ENCODE measurements around the gene CEMP1. TPM values are rescaled to one million over a fixed set of nuclear protein-coding genes. Genes with fewer than 3 reads are reported as not detected.

Gene CEMP1
- total RNA-seq, 1 experiment from 2014 or later: 0.94 TPM

GRCh38 chr16:2512735-2513404 lies 18.3 kb downstream of the CEMP1 start:
- Histone ChIP-seq H3K9me3 (ENCODE audit: insufficient read depth, low read depth) (no peaks in the 10 kb centered on the region), H3K4me3 (peak overlapping the region; percentile 80; the same call in 1 of the 2 replicates), H3K79me2 (ENCODE audit: low read depth) (peaks cover 40% of the 10 kb centered on the region), H3K27me3 (ENCODE audit: insufficient read depth, low read depth) (no peaks in the 10 kb centered on the region), H3K36me3 (ENCODE audit: low read depth) (no peaks in the 10 kb centered on the region), H3K27ac (no peak overlapping the region), H3K4me1 (replicated peaks; ENCODE audit: insufficient read depth) (peaks cover 22% of the 10 kb centered on the region), H3K9me2 (ENCODE audit: insufficient read depth) (no peaks in the 10 kb centered on the region), H3F3A (ENCODE audit: insufficient read depth, low read depth) (peaks cover 10% of the 10 kb centered on the region; the same call in 1 of the 2 replicates), H3K4me2 (peak overlapping the region; percentile 79), H2AFZ (peak overlapping the region; percentile 75), H4K20me1 (ENCODE audit: insufficient read depth) (peaks cover 34% of the 10 kb centered on the region)
- BruUV-seq (replicated peaks): TSS peak; percentile 81
- ChIA-PET CTCF (interaction anchor here (0.6 kb wide), 1 partner anchor 296 kb away, joined by 5 read pairs; no protein-coding TSS in a partner anchor), POLR2A (ENCODE audit: unreplicated experiment) (interaction anchor here (0.6 kb wide), 2 partner anchors 71 to 261 kb away, joined by 3 to 11 read pairs; no protein-coding TSS in a partner anchor)
- DNase-seq: no peak
- TF ChIP-seq CTCF (conservative IDR thresholded peaks at IDR 0.05) (no peak), EZH2 (IDR thresholded peaks at IDR 0.05; ENCODE audit: low read depth) (no peak)
- intact Hi-C loops (cut with micrococcal nuclease; ENCODE audit: unreplicated experiment): no loop called here

GRCh38 chr16:2511996-2512734 lies 19.0 kb downstream of the CEMP1 start:
- Histone ChIP-seq H4K20me1 (ENCODE audit: insufficient read depth) (peaks cover 27% of the 10 kb centered on the region), H3K9me2 (ENCODE audit: insufficient read depth) (no peaks in the 10 kb centered on the region), H3K79me2 (ENCODE audit: low read depth) (peaks cover 33% of the 10 kb centered on the region), H3F3A (ENCODE audit: insufficient read depth, low read depth) (peaks cover 7% of the 10 kb centered on the region; the same call in 1 of the 2 replicates), H3K27ac (no peak overlapping the region), H3K9me3 (ENCODE audit: insufficient read depth, low read depth) (no peaks in the 10 kb centered on the region), H3K4me2 (no peak overlapping the region), H3K4me3 (no peak overlapping the region), H3K27me3 (ENCODE audit: insufficient read depth, low read depth) (no peaks in the 10 kb centered on the region), H3K4me1 (replicated peaks; ENCODE audit: insufficient read depth) (peaks cover 22% of the 10 kb centered on the region), H3K36me3 (ENCODE audit: low read depth) (no peaks in the 10 kb centered on the region), H2AFZ (no peak overlapping the region)
- BruUV-seq (replicated peaks): no TSS peak
- TF ChIP-seq CTCF (conservative IDR thresholded peaks at IDR 0.05): no peak
- TF ChIP-seq EZH2 (IDR thresholded peaks at IDR 0.05; ENCODE audit: low read depth): no peak
- intact Hi-C loops (cut with micrococcal nuclease; ENCODE audit: unreplicated experiment): no loop called here
- CTCF ChIA-PET: no interaction called here
- no peak for DNase-seq
- POLR2A ChIA-PET (ENCODE audit: unreplicated experiment): interaction anchor here (0.6 kb wide), 1 partner anchor 70 kb away, joined by 11 read pairs; no protein-coding TSS in a partner anchor

GRCh38 chr16:2511128-2511800 lies 19.9 kb downstream of the CEMP1 start:
- POLR2A ChIA-PET (ENCODE audit: unreplicated experiment): no interaction called here

More at GRCh38 chr16:2511128-2511800, 19.9 kb downstream of the CEMP1 start:
- Histone ChIP-seq H3K9me2 (ENCODE audit: insufficient read depth) (no peaks in the 10 kb centered on the region), H3K27me3 (ENCODE audit: insufficient read depth, low read depth) (no peaks in the 10 kb centered on the region), H3K4me1 (replicated peaks; ENCODE audit: insufficient read depth) (peaks cover 18% of the 10 kb centered on the region), H3K9me3 (ENCODE audit: insufficient read depth, low read depth) (no peaks in the 10 kb centered on the region), H3K36me3 (ENCODE audit: low read depth) (no peaks in the 10 kb centered on the region), H3K27ac (no peak overlapping the region), H3K79me2 (ENCODE audit: low read depth) (peaks cover 24% of the 10 kb centered on the region), H2AFZ (no peak overlapping the region), H3K4me2 (no peak overlapping the region), H3F3A (ENCODE audit: insufficient read depth, low read depth) (peaks cover 7% of the 10 kb centered on the region; the same call in 1 of the 2 replicates), H4K20me1 (ENCODE audit: insufficient read depth) (peaks cover 18% of the 10 kb centered on the region), H3K4me3 (no peak overlapping the region)
- CTCF ChIA-PET: no interaction called here
- no TSS peak for BruUV-seq (replicated peaks)
- no peak for DNase-seq
- TF ChIP-seq EZH2 (IDR thresholded peaks at IDR 0.05; ENCODE audit: low read depth) (no peak), CTCF (conservative IDR thresholded peaks at IDR 0.05) (no peak)
- intact Hi-C loops (cut with micrococcal nuclease; ENCODE audit: unreplicated experiment): no loop called here
